ENCODE measurements around the gene TMEM14C. TPM values are rescaled to one million over a fixed set of nuclear protein-coding genes. Genes with fewer than 3 reads are reported as not detected.

Gene TMEM14C
- polyA plus RNA-seq (ENCODE audit: insufficient read length in 4 of 4), result 100 to 1,000 TPM; 149 to 187 (median 161) TPM

DNA sequence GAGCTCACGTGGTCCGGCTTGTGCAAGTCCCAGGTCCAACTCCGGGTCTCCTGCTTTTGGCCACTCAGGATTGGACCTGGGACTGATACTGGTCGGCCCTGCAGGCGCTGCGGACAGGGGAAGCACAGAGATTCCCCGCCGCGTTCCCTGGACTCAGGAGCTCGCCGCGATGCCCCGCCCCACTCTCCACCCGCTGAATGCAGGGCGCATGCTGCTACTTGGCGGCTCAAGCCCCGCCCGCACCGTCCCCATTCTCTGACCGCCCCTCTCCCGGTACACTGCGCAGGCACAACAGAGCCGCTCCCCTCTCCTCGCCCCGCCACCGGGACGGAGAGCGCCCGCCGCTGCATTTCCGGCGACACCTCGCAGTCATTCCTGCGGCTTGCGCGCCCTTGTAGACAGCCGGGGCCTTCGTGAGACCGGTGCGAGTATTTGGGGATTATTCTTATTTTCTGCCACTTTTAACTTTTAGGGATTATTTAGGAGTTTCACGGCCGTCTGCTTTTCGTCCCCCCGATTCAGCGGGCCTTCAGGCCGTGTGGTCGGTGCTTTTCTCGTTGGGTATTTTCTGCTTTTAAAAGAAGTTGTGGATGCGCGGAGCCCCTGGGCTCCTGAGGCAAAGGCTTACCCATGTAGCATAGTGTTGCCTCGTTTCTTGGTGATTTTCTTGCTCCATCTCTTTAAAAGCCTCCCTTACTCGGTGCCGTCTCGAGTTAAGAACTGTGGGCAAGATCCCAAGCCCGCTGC lies at the start of gene TMEM14C:
Gene TMEM14C (plus strand): TSS at position 251 of the 747 bp plus-strand sequence. CDS start 1,544 bp downstream, outside the sequence.
- DNase-seq (ENCODE audit: low read depth in 4 of 4, low spot score in 3 of 4), result peak; percentile 94 to 95 (median 95)

DNA sequence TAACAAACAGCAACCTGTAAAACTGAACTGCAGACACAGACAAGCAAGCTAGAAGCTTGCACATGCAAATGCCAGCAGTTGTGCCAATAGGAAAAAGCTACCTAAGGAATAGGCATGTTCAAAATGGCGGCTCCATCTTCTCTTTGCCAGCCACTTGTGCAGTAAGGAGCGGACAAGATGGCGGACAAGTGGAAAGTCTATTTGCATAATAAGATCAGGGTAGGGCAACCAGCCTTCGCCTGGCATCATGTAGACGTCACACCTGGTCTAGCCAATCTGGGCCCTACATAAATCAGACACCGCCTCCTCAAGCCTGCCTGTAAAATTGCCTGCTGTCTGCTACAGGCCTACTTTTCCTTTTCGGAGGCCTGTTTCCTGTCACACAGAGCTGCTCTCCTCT lies 46.5 kb upstream of the TMEM14C start:
- DNase-seq (ENCODE audit: low read depth in 4 of 4, low spot score in 3 of 4), result no peak

DNA sequence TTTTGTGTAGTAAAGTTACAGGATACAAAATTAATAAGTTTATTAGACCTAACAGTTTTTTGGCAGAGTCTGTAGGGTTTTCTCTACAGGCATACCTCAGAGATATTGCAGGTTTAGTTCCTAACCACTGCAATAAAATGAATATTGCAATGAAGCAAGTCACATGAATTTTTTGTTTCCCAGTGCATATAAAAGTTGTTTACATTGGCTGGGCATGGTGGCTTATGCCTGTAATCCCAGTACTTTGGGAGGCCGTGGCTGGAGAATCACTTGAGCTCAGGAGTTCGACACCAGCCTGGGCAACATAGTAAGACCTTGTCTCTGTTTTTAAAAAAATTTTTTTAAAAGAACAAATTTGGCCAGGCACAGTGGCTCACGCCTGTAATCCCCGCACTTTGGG lies 44.4 kb upstream of the TMEM14C start:
- no peak for DNase-seq (ENCODE audit: low read depth in 4 of 4, low spot score in 3 of 4)

DNA sequence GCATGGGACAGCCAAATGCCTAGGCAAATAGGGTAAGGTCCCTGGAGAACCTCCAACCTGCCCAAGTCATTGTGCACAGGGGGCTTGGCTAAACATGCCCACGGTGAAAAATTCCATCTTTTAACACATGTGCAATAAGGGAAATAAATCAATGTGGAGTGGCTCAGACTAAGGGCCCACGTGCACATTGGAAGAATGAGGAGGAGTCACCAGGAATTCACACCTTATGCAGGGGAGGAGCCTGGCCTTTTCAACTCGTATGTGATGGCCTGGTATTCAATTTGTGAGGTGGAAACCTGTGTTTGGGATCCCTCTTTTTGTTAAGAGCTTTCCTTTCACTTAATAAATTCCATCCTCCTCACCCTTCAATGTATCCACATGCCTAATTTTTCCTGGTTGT lies 41.1 kb upstream of the TMEM14C start:
- no peak for DNase-seq (ENCODE audit: low read depth in 4 of 4, low spot score in 3 of 4)

DNA sequence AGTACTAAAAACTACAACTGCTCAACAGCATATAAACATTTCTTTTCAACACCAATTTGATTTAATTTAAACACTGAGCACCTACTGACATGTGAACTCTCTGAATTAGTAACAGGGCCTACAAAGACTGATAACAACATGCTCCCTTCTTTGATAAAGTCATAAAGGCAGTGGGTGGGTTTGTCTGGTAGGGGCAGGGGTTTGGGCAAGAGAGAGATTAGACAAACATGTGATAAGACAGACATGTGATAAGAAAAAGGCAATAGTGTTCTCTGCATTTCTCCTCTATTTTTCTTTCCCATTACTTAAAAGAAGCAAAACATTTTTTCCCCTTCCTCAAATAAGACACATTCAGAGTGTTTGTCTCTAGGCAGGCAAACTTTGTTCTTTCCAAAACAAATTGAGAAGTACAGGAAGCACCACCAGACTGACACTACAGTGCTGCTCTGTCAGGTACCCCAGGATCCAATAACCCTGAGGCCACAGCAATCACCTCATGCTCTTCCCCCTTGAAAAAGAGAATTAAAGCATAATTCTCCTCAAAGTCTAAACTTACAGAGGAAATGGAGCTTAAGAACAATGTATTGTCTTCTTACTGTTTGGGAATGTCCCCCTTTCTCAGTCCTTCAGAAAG lies 40.4 kb upstream of the TMEM14C start:
- DNase-seq (ENCODE audit: low read depth in 4 of 4, low spot score in 3 of 4), result no peak

DNA sequence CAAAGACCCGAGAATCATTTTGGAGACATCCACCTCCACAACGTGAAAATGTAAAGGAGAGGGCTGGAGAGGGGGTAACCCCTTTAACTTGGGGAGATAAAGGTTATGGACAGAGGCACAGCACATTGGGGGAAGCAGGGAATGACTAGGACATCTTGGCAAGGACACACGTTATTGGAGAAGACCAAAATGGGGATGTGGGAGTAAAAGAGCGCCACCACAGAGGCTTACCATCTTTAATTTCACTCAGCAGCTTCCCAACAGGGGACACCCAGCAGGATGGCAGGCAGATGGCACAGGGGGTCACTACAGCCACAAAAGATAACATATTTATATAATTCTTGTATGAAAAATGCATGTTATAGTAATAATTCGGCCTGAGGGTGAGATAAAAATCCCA lies 38.3 kb upstream of the TMEM14C start:
- DNase-seq (ENCODE audit: low read depth in 4 of 4, low spot score in 3 of 4), result no peak

DNA sequence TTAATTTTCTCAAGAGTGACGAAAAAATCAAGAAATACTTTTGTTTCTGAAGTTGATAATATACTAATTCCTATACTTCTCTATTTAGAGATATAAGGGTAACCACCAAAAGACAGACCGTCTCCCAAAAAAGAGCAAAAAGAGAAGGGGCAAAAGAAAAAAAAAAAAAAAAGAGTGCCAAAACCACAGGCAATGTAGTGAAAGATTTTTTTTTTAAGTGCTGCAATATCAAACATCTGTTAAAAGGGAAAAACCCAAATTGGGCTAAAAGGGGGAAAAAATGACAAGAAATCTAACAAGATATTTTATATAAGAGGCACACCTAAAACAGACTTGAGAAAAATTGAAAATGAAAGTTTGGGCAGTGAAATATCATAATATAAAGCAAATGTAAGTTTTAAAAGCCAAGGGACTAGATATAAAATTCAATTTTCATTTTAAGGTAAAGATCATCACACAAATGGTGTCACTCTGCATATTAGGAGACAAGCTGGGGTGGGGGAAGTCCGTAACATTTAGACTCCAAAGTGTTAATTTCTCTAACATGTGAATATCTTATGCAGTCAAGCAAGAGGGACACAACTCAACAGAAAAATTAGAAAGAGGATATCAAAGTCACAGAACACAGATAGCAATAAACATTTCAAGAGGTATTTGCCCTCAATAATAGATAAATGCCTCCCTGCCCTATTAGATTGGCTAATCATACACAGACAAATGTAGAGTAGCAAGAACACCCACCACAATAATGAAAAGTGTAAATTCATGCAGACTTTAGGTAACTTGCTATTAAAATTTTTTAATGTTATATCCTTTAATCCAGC lies 37.6 kb upstream of the TMEM14C start:
- DNase-seq (ENCODE audit: low read depth in 4 of 4, low spot score in 3 of 4), result no peak

DNA sequence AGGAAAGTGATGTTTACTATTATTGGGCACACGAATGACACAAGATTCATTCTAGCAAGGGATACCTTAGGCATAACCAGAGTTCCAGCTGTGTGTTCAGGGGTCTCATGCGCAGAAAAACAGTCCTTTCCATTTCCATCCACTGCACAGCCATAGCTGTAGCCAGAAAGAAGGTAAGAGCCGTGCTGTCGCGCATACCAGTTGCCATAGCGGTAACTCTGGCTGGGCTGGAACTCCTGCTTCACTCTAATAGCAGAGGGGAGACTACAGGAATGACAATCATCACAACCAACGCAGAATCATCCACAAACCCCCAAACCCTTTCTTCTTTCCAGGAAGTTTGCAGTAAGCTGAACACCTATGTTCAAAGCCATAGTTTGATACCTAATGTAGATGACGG lies 36.0 kb upstream of the TMEM14C start:
- no peak for DNase-seq (ENCODE audit: low read depth in 4 of 4, low spot score in 3 of 4)

DNA sequence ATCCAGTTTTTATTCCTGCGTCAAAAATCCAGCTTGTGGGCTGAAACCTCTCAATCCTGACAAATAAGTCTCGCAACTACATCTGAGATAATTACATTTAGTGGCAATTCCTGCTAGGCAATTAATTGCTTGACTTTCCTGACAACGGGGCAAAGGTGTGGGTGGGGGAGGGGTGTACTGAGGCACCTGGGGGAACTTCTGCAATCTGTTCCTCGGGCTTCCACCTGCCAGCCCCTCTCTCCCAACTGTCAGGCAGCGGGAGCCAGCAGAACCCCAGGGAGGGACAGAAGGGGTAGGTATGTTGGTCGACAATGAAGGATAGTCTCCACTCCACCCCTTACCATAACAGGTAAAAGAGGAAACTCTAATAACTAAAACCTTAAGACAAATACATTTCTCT lies 35.3 kb upstream of the TMEM14C start:
- no peak for DNase-seq (ENCODE audit: low read depth in 4 of 4, low spot score in 3 of 4)

DNA sequence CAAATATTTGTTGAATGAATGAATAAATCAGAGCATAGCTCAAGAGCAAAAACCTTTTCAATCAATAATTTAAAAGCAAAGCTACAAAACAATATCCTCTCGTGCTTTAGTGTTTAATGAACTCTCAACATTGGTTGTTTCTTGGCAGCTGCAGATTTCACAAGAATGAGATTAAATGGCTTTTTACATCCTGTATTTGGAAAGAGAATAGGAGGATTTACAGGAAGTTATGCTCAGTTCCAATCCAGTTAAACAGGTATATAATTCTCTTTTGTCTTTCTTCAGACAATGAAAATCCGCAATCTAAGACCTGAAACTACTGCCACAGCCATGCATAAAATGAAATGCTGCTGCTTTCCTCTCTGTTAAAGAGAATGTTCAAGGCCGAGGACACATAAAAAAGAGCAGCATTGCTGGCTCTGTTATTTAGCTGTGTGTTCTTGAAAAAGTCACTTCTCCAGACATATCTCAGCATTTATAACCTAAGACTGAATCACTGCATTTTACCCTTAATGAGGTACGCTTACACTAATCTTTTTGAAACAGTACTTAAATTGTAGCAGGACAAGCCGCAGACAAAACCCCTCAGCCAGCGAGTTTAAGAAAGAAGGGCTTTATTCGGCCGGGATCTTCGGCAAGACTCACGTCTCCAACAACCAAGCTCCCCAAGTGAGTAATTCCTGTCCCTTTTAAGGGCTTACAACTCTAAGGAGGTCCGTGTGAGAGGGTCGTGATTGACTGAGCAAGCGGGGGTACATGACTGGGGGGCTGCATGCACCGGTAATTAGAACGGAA lies 32.0 kb upstream of the TMEM14C start:
- DNase-seq (ENCODE audit: low read depth in 4 of 4, low spot score in 3 of 4), result no peak

DNA sequence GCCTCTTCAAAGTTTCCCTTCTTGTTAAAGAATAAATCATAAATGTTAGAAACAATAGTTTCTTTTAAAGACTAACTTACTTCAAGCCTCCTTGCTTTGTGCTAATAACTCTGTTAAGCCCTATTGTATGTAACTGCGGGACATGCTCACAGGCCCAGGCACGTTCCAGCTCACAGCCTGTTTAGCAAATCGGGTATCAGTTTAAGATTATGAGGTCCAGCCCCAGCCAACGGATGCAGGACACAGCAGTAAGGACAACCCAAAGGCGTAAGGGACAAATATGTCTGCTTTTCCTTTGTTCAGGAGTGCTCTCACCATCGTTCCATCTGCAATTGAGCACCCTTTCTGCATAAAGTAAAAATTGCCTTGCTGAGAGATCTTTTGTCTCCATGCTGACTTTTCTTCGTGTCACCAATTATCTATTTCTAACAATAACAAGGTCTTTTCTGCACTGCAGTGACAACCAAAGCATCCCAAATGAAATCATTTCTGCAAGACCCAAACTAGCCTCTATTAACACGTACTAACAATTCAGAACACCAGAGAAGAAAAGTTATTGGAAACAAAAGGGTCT lies 29.8 kb upstream of the TMEM14C start:
- no peak for DNase-seq (ENCODE audit: low read depth in 4 of 4, low spot score in 3 of 4)

DNA sequence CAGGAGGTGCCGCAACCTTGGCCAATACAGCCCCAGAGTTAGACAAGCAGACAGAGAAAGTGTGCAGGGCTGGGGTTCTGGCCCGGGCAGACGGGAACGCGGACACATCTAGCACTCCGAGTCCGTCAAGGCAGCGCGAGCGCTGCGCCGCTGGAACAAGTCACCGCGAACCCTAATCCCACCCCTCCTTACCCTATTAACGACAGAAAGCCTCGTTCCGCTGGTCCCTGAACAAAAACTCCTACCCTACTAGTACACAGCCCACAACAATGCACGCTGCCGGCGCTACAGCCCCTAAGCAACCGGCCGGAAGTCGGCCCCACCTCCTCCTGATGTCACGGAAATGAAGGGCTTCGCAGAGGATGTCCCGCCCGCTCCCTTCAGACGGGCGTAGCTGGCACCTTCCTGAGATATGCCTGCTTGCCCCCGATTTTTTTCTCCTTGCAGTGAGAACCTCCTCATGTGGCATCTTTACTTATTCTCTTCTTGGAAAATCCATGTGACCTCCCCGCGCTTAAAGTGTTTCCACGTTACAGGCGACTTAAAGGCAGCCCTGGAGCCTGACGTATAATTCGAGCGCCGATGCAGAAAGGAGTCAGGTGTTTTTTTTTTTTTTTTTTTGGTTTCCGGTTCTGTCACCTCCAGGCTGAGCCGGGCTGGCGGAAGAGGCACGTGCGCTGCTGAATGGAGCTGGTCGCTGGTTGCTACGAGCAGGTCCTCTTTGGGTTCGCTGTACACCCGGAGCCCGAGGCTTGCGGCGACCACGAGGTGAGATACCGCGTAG lies 28.4 kb upstream of the TMEM14C start, which contains the start of the genes C6orf52 and PAK1IP1:
Gene C6orf52 (minus strand): TSS at position 315 of the 784 bp plus-strand sequence. CDS start 7,066 bp downstream, outside the sequence.
Gene PAK1IP1 (plus strand): TSS at position 671 of the 784 bp plus-strand sequence. CDS start 14 bp downstream, at position 685.
- DNase-seq (ENCODE audit: low read depth in 4 of 4, low spot score in 3 of 4), result peak; percentile 91 to 95 (median 94)

DNA sequence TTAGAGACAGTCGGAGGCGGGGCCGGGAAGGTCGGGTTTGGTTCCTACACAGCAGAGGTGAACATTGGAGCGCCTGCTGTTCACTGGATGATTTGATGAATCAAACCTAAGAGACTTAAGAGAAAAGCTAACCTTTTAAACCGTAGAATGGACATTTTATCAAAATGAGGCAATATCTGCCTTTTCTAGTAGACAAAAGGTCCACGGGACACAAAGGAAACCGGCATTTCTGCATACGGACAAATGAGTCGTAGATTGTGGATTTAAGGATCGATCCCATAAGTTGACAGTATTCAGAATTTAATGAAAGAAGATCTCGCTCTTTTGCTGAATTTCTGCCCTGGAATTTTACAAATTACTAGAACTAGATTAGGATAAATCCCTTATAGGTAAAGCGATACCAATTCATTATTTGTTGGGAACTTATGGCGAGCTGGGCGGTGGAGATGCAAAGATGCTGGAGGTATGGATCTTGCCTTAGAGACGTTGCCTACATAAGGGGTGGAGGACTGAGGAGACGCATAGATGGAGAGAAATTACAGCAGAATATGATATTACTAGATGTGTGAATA lies 27.7 kb upstream of the TMEM14C start:
- DNase-seq (ENCODE audit: low read depth in 4 of 4, low spot score in 3 of 4), result no peak

DNA sequence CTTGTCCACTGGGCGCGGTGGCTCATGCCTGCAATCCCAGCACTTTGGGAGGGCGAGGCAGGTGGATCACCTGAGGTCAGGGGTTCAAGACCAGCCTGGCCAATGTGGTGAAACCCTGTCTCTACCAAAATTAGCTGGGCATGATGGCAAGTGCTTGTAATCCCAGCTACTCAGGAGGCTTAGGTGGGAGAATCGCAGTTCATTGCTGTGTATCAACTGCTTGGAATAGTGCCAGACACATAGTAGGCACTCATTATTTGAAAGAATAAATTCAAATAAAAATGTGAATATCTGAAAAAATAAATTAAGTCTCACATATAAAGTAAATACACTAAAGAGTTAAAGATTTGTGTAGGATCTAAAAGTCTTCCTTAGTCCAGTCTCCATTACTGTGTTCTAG lies 26.2 kb upstream of the TMEM14C start:
- DNase-seq (ENCODE audit: low read depth in 4 of 4, low spot score in 3 of 4), result no peak

DNA sequence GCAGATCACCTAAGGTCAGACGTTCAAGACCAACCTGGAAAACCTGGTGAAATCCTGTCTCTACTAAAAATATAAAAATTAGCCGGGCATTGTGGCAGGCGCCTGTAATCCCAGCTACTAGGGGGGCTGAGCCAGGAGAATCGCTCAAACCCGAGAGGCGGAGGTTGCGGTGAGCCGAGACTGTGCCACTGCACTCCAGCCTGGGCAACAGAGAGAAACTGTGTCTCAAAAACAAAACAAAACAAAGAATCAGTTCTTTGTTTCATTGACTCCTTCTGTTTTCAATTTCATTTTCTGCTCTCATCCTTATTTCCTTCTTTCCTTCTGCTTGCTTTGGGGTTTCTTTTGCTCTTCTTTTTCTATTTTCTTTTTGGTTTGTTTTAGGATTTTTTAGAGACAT lies 8.9 kb upstream of the TMEM14C start:
- DNase-seq (ENCODE audit: low read depth in 4 of 4, low spot score in 3 of 4), result no peak

DNA sequence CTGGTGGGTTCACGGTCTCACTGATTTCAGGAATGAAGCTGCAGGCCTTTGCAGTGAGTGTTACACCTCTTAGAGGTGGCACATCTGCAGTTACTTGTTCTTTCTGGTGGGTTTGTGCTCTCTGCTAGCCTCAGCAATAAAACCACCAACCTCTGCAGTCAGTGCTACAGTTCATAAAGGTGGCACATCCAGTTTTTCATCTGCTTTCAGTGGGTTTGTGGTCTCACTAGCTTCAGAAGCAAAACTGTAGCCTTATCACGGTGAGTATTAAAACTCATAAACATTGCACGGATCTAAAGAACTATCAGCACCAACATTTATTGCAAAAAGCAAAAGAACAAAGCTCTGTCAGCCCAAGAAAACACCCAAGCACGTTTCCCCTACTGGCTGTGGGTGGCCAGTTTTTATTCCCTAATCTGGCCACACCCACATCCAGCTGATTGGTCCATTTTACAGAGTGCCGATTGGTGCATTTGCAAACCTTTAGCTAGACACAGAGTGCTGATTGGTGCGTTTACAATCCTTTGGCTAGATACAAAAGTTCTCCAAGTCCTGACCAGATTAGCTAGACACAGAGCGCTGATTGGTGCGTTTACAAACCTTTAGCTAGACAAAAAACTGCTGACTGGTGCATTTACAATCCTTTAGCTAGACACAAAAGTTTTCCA lies 3.4 kb upstream of the TMEM14C start:
- DNase-seq (ENCODE audit: low read depth in 4 of 4, low spot score in 3 of 4), result no peak

DNA sequence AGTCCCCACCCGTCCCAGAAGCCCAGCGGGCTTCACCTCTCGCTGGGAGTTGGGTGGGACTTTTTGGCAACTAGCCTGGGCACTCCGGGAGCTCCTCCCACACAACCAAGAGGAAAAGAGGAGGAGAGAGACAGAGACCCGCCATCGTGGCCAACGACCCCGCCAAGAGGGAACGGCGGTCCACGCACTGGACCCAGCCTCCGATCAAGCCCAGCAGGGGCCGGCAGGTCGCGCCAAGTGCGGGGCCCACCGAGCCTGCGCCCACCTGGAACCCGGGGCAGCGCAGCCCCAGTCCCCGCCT lies 3.0 kb upstream of the TMEM14C start:
- no peak for DNase-seq (ENCODE audit: low read depth in 4 of 4, low spot score in 3 of 4)

DNA sequence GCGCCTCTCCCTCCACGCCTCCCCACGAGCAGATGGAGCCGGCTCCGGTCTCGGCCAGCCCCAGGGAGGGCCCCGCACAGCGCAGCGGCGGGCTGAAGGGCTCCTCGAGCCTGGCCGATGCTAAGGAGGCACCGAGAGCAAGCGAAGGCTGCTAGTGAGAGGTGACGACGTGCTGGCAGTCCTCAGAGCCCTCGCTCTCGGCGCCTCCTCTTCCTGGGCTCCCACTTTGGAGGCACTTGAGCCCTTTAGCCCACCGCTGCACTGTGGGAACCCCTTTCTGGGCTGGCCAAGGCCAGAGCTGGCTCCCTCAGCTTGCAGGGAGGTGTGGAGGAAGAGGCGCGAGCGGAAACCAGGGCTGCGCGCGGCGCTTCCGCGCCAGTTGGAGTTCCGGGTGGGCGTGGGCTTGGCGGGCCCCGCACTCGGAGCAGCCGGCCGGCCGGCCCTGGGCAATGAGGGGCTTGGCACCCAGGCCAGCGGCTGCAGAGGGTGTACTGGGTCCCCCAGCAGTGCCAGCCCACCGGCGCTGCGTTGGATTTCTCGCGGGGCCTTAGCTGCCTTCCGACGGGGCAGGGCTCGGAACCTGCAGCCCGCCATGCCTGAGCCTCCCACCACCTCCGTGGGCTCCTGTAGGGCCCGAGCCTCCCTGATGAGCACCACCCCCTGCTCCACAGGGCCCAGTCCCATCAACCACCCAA lies 2.5 kb upstream of the TMEM14C start:
- DNase-seq (ENCODE audit: low read depth in 4 of 4, low spot score in 3 of 4), result no peak
